ENCODE data around the gene ZNF518B. TPM values are rescaled to one million over a fixed set of nuclear protein-coding genes. Genes with fewer than 3 reads are reported as not detected.

The ZNF518B gene, protein sequence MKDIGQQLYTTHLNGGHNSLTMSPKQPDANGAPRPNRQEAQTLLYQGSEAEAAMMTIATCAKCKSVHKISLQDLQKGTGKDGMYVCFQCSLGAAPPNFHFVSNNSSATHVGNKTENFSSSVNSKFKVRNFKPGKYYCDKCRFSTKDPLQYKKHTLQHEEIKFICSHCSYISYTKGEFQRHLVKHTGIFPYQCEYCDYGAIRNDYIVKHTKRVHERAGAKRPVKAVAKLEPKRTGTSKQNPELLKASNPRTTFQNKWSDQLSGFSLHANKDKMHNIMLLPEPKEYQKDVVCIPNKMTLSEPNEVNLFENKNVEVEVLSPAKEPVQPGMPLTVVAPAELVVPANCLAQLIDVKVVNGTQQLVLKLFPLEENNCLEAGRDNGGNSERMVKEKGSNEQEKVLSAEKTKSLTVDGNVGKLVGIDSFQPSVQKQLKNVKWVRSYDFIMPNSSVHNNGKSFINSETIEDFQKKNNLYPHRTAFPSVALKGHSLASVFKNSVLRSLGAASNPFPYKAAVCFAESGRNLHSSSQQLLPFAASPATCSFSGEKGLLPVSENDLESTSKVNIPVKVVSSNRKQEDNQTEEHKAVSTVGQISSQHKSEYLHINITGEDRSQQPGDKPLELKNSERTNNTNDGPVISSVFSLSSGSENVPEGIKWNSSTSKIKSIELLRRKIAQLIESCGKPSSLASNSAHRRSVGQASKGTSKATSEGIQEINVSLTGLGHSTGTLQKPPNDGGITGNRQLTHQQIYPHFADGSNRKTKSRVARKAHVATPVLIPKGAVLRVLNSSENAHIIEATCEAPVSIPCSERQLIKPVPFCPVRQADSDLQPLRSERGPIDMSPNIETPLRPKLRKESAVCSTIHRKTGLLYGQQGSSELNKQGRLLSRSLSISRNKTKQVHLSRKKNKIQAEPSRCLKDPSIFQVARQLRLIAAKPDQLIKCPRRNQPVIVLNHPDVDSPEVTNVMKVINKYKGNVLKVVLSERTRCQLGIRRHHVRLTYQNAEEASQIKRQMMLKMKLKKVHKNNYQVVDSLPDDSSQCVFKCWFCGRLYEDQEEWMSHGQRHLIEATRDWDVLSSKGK
- 9.4 and 10.8 TPM in 2 replicates for polyA plus RNA-seq (2011; rRNA removed)
- polyA plus RNA-seq (2012; cell fraction: cytosol; rRNA removed) = 1.2 and 1.4 TPM in 2 replicates
- 0.86 and 1.2 TPM in 2 replicates for polyA plus RNA-seq (2012; cell fraction: nucleus; rRNA removed)
- 5.1 to 5.2 TPM (median 5.1 TPM) in 3 replicates for polyA plus RNA-seq (2017; fragmentation: RNase III; extraction: RNeasy Plus Mini Kit Qiagen cat#74134 plus additional on column Dnase treatment)
- 16.8 and 17.1 TPM in 2 replicates for polyA minus RNA-seq (2011; rRNA and poly(A)+ RNA removed)

GRCh38 chr4:10457255-10457801, at the start of gene ZNF518B:
Gene ZNF518B, minus strand, starts transcription at chr4:10457426. Its CDS starts 11,098 bp downstream, at chr4:10446328.
- DNase-seq (ENCODE audit: low read depth in 1 of 2, low spot score in 1 of 2) (peak; percentile 52 to 65), ATAC-seq (peak; percentile 84 to 91), FAIRE-seq (no peak)
- H3K27ac ChIP-seq = peak within 1 kb of the TSS; percentile 81 to 98
- TF ChIP-seq REST (IDR thresholded peaks at IDR 0.05) = no peak
- TF ChIP-seq CBX2 (IDR thresholded peaks at IDR 0.05; ENCODE audit: borderline replicate concordance, low read depth) = no peak
- no peak for TF ChIP-seq CEBPB (IDR thresholded peaks at IDR 0.05)
- TF ChIP-seq GATA3 (IDR thresholded peaks at IDR 0.05; ENCODE audit: borderline replicate concordance) = no peak
- 0 out of 5 replicates have a peak, but pooled peaks of 1 of the 2 experiments have one; percentile 17 for TF ChIP-seq JUN (IDR thresholded peaks at IDR 0.05)
- peak; percentile 46; the same call in 1 of the 2 replicates for TF ChIP-seq E2F6 (IDR thresholded peaks at IDR 0.05; ENCODE audit: borderline replicate concordance, low read depth)
- peak; percentile 86 for TF ChIP-seq ZSCAN20 (CRISPR knock-in tag; IDR thresholded peaks at IDR 0.05)
- TF ChIP-seq, protein P1, sequence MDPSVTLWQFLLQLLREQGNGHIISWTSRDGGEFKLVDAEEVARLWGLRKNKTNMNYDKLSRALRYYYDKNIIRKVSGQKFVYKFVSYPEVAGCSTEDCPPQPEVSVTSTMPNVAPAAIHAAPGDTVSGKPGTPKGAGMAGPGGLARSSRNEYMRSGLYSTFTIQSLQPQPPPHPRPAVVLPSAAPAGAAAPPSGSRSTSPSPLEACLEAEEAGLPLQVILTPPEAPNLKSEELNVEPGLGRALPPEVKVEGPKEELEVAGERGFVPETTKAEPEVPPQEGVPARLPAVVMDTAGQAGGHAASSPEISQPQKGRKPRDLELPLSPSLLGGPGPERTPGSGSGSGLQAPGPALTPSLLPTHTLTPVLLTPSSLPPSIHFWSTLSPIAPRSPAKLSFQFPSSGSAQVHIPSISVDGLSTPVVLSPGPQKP (IDR thresholded peaks at IDR 0.05; ENCODE audit: low read depth, low read length) = no peak
- peak; percentile 23; the same call in 1 of the 2 replicates for TF ChIP-seq POLR2A (IDR thresholded peaks at IDR 0.05; ENCODE audit: low read length)
- TF ChIP-seq HOXA7 (CRISPR knock-in tag; IDR thresholded peaks at IDR 0.05) = no peak
- TF ChIP-seq PHF8 (IDR thresholded peaks at IDR 0.05; ENCODE audit: borderline replicate concordance, low read depth) = peak; percentile 37; the same call in 1 of the 2 replicates
- no peak for TF ChIP-seq RNF2 (IDR thresholded peaks at IDR 0.05; ENCODE audit: borderline replicate concordance, low read depth)
- TF ChIP-seq, protein P2, sequence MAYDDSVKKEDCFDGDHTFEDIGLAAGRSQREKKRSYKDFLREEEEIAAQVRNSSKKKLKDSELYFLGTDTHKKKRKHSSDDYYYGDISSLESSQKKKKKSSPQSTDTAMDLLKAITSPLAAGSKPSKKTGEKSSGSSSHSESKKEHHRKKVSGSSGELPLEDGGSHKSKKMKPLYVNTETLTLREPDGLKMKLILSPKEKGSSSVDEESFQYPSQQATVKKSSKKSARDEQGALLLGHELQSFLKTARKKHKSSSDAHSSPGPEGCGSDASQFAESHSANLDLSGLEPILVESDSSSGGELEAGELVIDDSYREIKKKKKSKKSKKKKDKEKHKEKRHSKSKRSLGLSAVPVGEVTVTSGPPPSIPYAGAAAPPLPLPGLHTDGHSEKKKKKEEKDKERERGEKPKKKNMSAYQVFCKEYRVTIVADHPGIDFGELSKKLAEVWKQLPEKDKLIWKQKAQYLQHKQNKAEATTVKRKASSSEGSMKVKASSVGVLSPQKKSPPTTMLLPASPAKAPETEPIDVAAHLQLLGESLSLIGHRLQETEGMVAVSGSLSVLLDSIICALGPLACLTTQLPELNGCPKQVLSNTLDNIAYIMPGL (CRISPR knock-in tag; IDR thresholded peaks at IDR 0.05; ENCODE audit: borderline replicate concordance) = no peak
- TF ChIP-seq CTCF (IDR thresholded peaks at IDR 0.05) = no peak
- TF ChIP-seq CHD4 (IDR thresholded peaks at IDR 0.05; ENCODE audit: borderline replicate concordance) = no peak
- no peak for TF ChIP-seq SREBF2 (IDR thresholded peaks at IDR 0.05)
- no peak for TF ChIP-seq JUNB (IDR thresholded peaks at IDR 0.05)
- no peak for TF ChIP-seq EHMT2 (IDR thresholded peaks at IDR 0.05; ENCODE audit: low read depth)
- no peak for TF ChIP-seq NPAS2 (CRISPR knock-in tag; IDR thresholded peaks at IDR 0.05; ENCODE audit: borderline replicate concordance)
- WGBS (ENCODE audit: missing lambda C conversion rate) = 83% methylated on average over 1 of the region's 60 CpGs
- H3K9me3 ChIP-seq = no peaks in the 10 kb centered on the region; the same call in 2 of the 3 replicates
- ChIA-PET POLR2A (no interaction called here), CTCF (interaction anchor here (1.5 kb wide), 1 partner anchor 299 kb away, joined by 5 read pairs; no protein-coding TSS in a partner anchor)
- H3K4me3 ChIP-seq = peak within 1 kb of the TSS; percentile 92
- peak within 1 kb of the TSS; percentile 86 for H3K4me2 ChIP-seq
- H3K4me1 ChIP-seq = no peaks in the 10 kb centered on the region
